Heart left ventricle (tissue), 13 donors: ENCODE measurements around the gene L3MBTL3.

Source experiments
- POLR2A ChIP-seq, 2 donors: fragments of 450-650 bp; IDR thresholded peaks; one replicate each; pipeline ENCODE4 v1.6.1; 2017; ENCODE audit warnings: antibody characterized with exemption in 2 of 2, mild to moderate bottlenecking in 2 of 2, moderate library complexity in 2 of 2
- TF ChIP-seq, protein P1 (sequence below), 12 donors: fragments of 200-600 bp; sonication (generic) in 4 of 12; IDR thresholded peaks; one replicate each; pipeline versions ENCODE4 v1.5.0 to v1.8.0; 2018 to 2022; ENCODE audit warnings: antibody characterized with exemption in 12 of 12, mild to moderate bottlenecking in 5 of 12
- donor health status: ischemic (EF 13 %, LVEDD 7.1; RV severe dilation, severe dysfunction).
- donor health status: DM: no; HTN: yes; CAD: no.
- donor health status: DM: no; HTN: no; CAD: no.
- donor health status: ischemic (EF 25% LVEDD 6.9; RV normal size, moderate dysfunction).
- donor health status: ischemic (EF 25% LVEDD 5.7; RV mildly dilated, moderate dysfunction).
- donor health status: ischemic (EF 35%, LVEDD 5.7; RV mildly dilated, moderate dysfunction).
- donor health status: nonischemic (EF 11% LVEDD 7.7; RV severe dilation, severe dysfunction).
- donor health status: DM: yes; HTN: yes; CAD: no.
- donor health status: PGD.
- donor health status: ischemic (EF 29% LVEDD 5.4; RV normal size, mild dysfunction).
- donor health status: nonischemic (EF 23%, LVEDD 6.1; RV moderate dilation, normal function).

DNA sequence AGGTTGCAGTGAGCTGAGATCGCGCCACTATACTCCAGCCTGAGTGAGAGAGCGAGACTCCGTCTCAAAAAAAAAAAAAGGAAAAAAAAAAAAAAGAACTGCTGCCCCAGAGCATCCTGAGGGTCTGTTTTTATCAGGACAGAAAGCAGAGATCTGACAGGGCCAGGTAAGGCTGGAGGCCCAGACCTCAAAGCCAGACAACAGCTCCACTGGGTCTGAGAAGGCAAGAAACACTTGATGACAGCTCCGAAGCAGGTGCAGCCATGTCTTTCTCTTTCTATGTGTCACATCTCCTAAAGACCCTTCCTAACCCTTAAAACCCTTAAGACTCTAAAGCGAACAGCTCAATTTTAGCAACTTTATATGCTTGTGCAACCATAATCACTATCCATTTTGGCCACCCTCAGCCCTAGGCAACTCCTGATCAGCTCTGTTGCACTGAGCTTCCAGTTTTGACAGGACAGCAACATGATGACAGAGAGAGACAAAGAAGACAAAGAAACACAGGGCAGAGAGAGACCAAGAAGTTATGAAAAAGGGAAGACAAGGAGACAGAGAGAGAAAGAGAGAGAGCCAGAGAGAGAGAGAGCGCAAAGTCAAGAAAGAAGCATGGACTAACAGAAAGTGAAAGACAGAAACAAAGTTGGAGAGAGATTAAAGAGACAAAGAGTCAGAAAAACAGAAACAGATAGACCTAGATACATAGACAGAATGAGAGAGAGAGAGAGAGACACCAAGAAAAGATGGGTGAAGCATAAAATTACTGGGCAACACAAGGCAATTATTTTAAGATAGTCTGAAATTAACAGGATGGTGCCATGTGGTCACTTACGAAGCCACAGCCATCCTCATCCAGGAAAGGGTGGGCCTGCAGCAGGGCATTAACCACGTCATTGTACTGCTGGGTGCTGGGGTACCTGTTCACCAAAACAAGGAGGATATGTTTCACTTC is 165.2 kb downstream of the L3MBTL3 start:
- TF ChIP-seq, protein P1, sequence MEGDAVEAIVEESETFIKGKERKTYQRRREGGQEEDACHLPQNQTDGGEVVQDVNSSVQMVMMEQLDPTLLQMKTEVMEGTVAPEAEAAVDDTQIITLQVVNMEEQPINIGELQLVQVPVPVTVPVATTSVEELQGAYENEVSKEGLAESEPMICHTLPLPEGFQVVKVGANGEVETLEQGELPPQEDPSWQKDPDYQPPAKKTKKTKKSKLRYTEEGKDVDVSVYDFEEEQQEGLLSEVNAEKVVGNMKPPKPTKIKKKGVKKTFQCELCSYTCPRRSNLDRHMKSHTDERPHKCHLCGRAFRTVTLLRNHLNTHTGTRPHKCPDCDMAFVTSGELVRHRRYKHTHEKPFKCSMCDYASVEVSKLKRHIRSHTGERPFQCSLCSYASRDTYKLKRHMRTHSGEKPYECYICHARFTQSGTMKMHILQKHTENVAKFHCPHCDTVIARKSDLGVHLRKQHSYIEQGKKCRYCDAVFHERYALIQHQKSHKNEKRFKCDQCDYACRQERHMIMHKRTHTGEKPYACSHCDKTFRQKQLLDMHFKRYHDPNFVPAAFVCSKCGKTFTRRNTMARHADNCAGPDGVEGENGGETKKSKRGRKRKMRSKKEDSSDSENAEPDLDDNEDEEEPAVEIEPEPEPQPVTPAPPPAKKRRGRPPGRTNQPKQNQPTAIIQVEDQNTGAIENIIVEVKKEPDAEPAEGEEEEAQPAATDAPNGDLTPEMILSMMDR (IDR thresholded peaks at IDR 0.05): no peak
- no peak for TF ChIP-seq POLR2A (IDR thresholded peaks at IDR 0.05)
